Kidney epithelial cell (primary cell): ENCODE results near the gene HDAC9. TPM values are rescaled to one million over a fixed set of nuclear protein-coding genes. Genes with fewer than 3 reads are reported as not detected.

Experiments used
- DNase-seq: peaks from one replicate; pipeline ENCODE4 v3.0.0-alpha.2; 2010; ENCODE audit warnings: low read depth
- H3K27me3 ChIP-seq: 2 replicates; pipeline ENCODE4 v1.6.0; 2011; ENCODE audit warnings: low read length; ENCODE audit not compliant: control insufficient read depth, insufficient read depth
- H3K36me3 ChIP-seq: 2 replicates; pipeline ENCODE4 v1.5.1; 2011; ENCODE audit warnings: low read length; ENCODE audit not compliant: control insufficient read depth, insufficient read depth
- H3K4me3 ChIP-seq: 2 replicates; pipeline ENCODE4 v1.5.1; 2011; ENCODE audit warnings: low read depth, mild to moderate bottlenecking, control low read depth, low read length
- total RNA-seq: library from RNA; depleted of rRNA; stranded (reverse); fragments of >200 nt; gene quantifications from 2 replicates; pipeline ENCODE4 v1.2.3, GENCODE V29; 2015
- TF ChIP-seq, protein P1 (sequence below): IDR thresholded peaks from 2 replicates; pipeline ENCODE4 v1.5.1; 2011; ENCODE audit warnings: mild to moderate bottlenecking, moderate library complexity, low read length, control low read depth, inconsistent platforms; ENCODE audit not compliant: insufficient read depth, poor library complexity, severe bottlenecking

Gene HDAC9
- total RNA-seq, 1 donor from 2014 or later: 84.5 TPM

DNA sequence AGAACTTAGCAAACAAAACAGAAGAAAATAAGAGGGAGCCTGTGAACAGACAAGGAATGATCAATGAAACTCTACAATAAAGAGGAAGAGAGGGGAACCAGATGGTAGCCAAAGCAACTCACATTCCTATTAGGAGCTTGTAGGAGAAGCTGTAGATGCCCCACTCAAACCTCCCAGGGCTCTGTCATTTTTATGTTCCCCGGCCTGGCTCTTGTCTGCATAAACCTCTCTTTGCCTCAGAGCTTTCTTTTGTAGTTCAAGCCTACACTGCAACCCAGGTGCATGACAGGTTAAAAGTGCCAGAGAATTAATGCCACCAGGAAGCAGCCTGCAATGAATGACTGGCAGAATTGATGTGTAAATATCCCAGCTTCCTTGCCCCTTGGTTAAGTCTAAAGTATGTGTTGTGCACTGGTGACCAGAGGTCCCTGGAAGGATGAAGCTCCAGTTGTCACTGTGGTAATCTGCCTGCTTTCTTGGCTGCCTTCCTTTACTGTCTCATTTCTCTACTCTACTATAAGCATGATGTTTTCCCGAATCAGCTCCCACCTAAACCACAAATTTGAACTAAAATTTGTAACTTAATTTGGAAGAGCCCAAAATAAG lies 40.4 kb downstream of the HDAC9 start:
- TF ChIP-seq, protein P1, sequence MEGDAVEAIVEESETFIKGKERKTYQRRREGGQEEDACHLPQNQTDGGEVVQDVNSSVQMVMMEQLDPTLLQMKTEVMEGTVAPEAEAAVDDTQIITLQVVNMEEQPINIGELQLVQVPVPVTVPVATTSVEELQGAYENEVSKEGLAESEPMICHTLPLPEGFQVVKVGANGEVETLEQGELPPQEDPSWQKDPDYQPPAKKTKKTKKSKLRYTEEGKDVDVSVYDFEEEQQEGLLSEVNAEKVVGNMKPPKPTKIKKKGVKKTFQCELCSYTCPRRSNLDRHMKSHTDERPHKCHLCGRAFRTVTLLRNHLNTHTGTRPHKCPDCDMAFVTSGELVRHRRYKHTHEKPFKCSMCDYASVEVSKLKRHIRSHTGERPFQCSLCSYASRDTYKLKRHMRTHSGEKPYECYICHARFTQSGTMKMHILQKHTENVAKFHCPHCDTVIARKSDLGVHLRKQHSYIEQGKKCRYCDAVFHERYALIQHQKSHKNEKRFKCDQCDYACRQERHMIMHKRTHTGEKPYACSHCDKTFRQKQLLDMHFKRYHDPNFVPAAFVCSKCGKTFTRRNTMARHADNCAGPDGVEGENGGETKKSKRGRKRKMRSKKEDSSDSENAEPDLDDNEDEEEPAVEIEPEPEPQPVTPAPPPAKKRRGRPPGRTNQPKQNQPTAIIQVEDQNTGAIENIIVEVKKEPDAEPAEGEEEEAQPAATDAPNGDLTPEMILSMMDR: no peak
- no peak overlapping the region for H3K4me3 ChIP-seq
- H3K27me3 ChIP-seq: no peaks in the 10 kb centered on the region
- H3K36me3 ChIP-seq: no peaks in the 10 kb centered on the region
- DNase-seq: no peak

DNA sequence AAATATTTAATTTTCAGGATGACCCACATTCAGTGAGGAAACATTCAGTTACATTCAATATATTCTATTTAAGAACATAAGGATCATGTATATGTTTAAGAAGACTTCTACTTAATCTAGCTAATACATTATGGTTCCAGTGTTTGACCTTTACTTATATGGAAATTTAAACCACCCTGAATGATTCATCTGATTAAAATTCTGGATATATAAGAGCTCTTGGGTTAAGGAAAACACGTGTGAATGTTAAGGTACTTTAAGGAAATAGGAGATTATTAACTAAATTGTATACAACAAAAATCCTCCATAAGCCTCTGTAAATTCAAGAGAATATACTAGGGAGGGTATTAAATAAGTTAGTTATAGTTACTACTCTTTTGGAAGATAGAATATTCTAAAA lies 40.9 kb downstream of the HDAC9 start:
- TF ChIP-seq, protein P1: no peak

DNA sequence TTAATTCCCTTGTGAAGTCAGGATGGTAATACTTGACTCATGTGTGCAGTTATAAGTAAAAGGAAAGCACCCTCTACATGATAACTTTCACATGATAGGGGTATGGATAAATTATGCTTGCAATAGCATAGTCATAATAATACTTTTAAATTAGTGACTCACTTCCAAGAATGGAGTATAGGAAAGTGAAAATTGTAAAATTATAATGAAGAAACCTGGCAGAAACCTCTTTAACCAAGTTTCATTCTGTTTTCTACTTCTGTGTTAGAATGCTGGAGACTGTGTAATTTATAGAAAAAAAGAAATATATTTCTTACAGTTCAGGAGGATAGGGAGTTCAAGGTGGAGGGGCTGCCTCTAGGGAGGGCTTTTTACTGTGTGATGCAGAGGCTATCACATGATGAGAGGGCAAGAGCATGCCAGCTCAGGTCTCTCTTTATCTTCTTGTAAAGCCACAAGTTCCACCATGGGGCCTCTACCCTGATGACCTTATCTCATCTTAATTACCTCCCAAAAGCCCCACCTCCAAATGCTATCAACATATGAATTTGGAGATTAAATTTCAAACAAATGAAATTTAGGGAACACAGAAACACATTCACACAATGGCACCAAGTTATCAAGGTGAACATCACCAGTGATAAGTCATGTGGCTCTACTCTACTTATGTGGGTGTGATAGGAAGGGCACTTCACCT lies 43.2 kb downstream of the HDAC9 start:
- DNase-seq: no peak
- Histone ChIP-seq H3K36me3 (peaks cover 1% of the 10 kb centered on the region), H3K4me3 (no peak overlapping the region), H3K27me3 (no peaks in the 10 kb centered on the region)
- TF ChIP-seq, protein P1: no peak

More for the DNA sequence above, 40.9 kb downstream of the HDAC9 start:
- Histone ChIP-seq H3K27me3 (no peaks in the 10 kb centered on the region), H3K4me3 (no peak overlapping the region), H3K36me3 (no peaks in the 10 kb centered on the region)
- DNase-seq: no peak

DNA sequence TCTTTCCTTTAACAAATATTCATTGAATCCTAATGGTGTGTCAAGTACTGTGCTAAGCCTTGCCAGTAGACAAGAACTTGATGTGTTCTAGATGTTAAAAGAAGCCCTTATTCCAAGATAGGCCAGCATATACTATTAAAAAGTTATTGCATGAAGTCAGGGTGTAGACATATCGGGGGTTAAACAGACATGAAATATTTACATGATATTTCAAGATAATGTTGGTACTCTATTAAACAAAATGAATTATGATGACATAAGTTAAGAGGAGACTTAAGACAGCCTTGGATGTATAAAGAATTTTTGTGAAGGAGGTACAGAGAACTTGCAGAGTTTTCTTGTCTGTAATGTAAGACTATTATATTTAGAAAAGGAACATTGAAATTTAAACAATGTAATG lies 44.8 kb downstream of the HDAC9 start:
- TF ChIP-seq, protein P1: no peak
- Histone ChIP-seq H3K36me3 (peaks cover 1% of the 10 kb centered on the region), H3K27me3 (no peaks in the 10 kb centered on the region), H3K4me3 (no peak overlapping the region)
- no peak for DNase-seq

DNA sequence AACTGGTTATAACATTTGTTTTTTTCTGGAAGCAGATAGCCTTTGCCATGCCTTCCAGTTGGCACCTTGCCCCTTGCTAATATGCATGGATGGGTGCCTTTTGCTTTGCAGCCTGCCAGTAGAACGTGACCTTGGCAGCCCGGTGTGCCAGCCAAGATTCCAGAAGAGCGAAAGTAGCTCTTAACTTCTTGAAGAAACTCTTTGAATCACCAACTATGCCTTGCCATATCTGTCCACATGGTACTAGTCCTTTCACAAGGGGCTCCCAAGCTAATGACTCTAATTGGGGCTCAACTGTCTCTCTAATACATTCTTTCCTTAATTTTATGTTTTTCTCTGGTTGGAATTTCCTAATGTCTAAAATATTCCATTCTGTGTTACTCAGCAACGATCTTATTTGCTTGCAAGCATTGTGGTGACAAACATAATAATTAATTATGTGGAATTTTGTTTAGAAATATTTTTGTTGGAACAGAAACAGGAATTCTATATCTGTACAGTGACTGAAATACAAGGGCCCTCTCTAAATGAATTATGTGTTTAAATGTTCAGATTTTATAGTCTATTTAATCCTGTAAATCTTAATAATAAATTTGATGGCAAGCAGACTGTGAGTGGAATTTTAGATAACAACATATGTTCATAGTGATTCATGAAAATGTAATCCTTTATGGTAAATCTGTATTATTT lies 45.8 kb downstream of the HDAC9 start:
- H3K27me3 ChIP-seq: no peaks in the 10 kb centered on the region
- TF ChIP-seq, protein P1: no peak
- peaks cover 1% of the 10 kb centered on the region for H3K36me3 ChIP-seq
- no peak overlapping the region for H3K4me3 ChIP-seq
- DNase-seq: peak; percentile 34
